ENCODE data around the gene EDA2R. TPM values are rescaled to one million over a fixed set of nuclear protein-coding genes. Genes with fewer than 3 reads are reported as not detected.
A peak's percentile ranks its signal among the peaks of the same experiment; 100 is the strongest.

The EDA2R gene
- 13.5 and 17.2 TPM in 2 replicates for total RNA-seq (2014; rRNA removed; shearing (Covaris generic))
- polyA plus RNA-seq (2015; cell fraction: cytosol; rRNA removed): 17.7 and 21.6 TPM in 2 replicates
- 86.4 and 98.5 TPM in 2 replicates for polyA plus RNA-seq (2015; cell fraction: nucleus; rRNA removed)

GRCh38 chrX:66638591-66639500 is at the start of gene EDA2R:
Gene EDA2R, minus strand, starts transcription at chrX:66639078. Its CDS starts 23,058 bp downstream, at chrX:66616020.
- DNase-seq (ENCODE audit: low read depth): peak; percentile 94

DNA sequence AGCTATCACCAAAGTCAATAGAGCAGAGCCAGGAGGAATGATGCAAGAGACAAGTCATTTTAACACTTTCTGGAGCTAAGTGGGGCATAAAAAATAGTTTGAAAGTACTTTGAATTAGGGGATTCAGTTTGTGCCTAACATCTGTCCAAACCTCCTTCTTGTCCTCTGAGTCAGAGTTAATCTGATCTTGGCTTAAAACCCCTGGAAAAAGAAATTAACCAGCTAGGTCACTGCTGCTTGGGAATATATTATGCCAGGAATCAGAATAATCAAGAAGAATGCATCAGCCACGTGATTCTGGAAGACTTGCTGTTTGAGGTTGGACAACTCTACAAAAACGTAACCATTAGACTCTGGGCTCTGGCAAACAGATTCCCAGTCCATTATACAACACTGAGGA is 45.3 kb upstream of the EDA2R start:
- no peak for DNase-seq (ENCODE audit: low read depth)

- DNase-seq (ENCODE audit: low read depth): peak; percentile 29
These were observed 41.6 kb upstream of the EDA2R start for GRCh38 chrX:66680451-66680850.

GRCh38 chrX:66677430-66677829 is 38.6 kb upstream of the EDA2R start:
- DNase-seq (ENCODE audit: low read depth): peak; percentile 55

DNA sequence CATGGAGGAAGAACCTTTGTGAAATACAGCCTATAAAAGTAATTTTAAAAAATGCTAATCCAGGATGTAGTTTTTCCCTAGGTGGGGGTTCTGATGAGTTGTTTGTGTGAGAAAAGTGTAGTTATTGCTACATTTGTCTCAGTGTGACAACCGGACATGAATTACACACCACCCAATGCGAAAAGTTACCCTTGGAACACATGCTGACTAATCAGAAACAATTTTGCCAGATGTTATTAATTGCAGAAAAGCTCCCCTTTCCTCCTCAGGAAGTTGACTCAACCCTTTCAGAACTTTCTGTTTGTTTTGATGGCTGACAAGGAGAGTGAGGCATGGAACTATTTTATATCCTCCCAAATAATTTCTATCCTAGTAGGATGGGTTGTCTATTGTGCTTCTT is 38.1 kb upstream of the EDA2R start:
- DNase-seq (ENCODE audit: low read depth): peak; percentile 86

- peak; percentile 66 for DNase-seq (ENCODE audit: low read depth)
These were observed 37.5 kb upstream of the EDA2R start for GRCh38 chrX:66676413-66676812.

- DNase-seq (ENCODE audit: low read depth): no peak
These were observed 36.7 kb upstream of the EDA2R start for GRCh38 chrX:66675541-66675940.

DNA sequence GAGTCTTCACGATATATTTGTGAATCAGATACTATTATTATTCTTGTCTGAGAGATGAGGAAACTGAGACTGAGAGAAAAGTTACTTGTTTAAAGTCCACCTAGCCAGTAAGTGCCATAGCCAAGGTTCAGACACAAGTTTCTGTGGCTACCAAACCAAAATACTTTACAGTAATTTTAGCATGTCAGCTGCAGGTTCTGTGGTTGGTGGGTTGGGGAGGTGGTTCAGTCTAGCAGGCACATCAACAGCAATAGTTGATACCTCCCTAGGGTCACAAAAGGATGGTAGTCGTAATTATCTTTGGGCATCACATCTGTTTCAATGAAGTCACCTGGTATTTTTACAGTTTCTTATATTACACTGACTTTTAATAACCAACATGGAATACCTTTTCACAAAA is 35.6 kb upstream of the EDA2R start:
- DNase-seq (ENCODE audit: low read depth): no peak

- DNase-seq (ENCODE audit: low read depth): peak; percentile 55
These were observed 33.2 kb upstream of the EDA2R start for GRCh38 chrX:66672106-66672505.

DNA sequence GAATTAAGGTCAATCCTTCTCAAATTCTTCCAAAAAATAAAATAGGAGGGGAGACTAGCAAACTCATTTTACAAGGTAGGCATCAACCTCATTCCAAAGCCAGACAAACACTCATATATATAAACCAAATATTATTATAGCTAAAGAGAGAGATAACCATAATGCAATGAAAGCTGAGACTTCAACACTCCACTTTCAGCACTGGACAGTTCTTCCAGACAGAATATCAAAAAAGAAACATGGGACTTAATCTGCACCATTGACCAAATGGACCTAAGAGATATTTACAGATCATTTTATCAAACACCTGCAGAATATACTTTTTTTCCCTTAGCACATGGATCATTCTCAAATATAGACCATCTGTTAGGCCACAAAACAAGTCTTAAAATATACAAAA is 15.5 kb upstream of the EDA2R start:
- DNase-seq (ENCODE audit: low read depth): no peak

- peak; percentile 86 for DNase-seq (ENCODE audit: low read depth)
These were observed 3.5 kb downstream of the EDA2R start for GRCh38 chrX:66635360-66635759.

DNA sequence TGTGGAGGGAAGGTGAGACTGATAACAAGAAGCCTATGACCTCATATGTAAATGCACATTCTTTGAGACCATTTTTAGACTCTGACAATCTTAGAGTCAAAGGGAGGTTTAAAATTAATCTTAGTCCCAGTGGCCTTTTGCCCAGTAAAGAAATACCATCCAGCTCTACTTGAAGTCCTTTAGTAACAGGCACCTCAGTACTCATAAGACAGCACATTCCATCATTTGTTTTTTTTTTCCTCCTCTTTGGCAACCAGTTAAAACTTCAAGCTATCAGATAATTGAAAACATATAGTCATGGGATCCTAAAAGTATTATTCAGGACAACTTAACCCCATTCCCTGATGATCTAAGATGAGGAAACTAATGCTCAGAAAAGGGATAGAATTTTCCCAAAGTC is 4.6 kb downstream of the EDA2R start:
- no peak for DNase-seq (ENCODE audit: low read depth)

DNA sequence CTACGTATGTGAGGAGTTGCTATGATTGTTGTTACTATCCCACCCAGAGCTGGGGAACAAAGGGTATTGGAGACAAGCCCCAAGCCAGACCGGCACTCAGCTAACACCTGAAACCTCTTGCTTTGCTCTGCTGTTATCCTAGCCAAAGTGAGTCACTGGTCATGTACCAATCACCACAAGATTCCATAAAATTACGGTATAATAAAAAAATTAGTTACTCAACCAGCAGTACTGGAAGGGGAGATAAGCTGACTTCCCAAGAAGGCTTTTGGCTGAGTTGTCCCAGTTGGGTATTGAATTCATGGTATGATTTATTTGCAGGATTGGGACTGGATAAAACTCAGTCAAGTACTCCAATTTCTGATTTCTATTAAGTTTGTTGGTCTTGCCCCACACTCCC is 5.3 kb downstream of the EDA2R start:
- peak; percentile 68 for DNase-seq (ENCODE audit: low read depth)

DNA sequence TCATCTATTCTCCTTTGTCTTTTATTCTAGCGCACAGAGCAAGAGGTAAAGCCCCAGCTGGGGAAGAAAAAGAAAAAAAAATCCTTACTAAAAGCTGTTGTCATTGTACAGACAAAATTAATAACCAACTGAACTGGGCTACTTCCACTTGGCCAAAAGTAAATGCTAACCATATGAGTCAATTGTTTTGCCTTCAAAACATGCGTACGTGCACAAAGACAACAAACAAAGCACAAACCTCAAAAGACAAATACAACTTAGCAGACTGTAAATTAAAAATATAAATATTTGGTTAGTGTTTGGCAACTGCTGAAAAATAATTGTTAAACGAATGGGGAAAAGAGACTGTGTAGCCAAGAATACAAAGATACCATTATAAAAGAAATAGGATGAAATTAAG is 5.9 kb downstream of the EDA2R start:
- DNase-seq (ENCODE audit: low read depth): no peak

GRCh38 chrX:66632473-66632872 is 6.4 kb downstream of the EDA2R start:
- DNase-seq (ENCODE audit: low read depth): peak; percentile 62

DNA sequence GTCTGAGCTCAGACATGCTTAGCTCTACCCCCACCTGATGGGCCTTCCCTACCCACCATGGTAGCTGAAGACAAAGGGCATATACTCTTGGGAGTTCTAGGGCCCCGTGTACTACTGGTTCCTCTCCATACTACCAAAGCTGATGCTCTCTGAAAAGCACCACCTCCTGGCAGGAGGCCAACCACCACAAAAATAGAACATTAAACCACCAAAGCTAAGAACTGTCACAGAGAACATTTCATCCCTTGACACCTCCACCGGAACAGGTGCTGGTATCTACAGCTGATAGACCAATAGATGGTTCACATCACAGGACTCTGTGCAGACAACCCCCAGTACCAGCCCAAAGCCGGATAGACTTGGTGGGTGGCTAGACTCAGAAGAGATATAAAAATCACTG is 13.4 kb downstream of the EDA2R start:
- DNase-seq (ENCODE audit: low read depth): no peak

GRCh38 chrX:66622209-66622608 is 16.7 kb downstream of the EDA2R start:
- no peak for DNase-seq (ENCODE audit: low read depth)

DNA sequence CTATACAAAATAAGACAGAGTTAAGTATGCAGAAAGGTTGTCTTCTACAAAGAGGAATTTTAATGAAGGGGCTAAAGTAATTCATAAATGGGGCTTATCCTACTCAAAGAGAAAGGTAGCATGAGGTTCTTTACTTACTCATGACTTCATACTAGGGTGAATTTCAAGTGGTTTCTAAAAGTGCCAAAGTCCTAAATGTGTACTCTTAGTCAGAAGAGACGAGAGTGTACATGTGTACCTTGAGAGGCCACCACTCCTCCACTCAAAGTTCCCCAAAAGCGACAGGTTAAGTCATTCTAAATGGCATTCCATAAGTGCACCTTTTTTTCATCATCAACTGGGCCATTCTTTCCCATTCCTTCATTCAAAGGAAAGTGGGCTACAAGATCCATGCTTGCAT is 21.9 kb downstream of the EDA2R start:
- no peak for DNase-seq (ENCODE audit: low read depth)

DNA sequence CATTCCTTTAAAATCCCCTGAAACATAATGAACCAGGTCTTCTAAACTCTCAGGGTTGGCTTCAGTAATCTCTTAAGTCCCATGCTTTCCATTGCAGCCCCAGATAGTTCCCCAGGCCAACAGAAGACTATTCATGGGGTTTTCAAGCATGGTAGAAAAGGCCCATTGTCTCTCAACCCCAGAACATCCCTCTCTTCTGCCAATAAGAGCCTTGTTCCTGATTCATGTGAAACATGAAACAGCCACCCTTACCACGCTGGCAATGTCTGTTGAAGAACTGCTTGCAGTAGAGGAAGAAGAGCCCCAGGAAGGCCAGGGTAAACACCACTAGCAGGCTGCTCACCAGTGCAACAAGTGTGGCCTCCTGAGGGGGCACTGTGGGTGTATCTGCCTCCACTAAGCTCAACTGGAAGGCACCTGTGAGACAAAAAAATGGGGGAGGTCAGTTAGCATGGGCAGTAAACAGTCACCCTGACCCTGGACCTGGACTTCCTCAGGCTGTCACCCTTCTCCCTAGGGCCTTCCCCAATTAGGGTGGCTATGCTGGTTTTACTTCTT is 36.4 kb downstream of the EDA2R start:
- peak; percentile 4 for DNase-seq (ENCODE audit: low read depth)

- no peak for DNase-seq (ENCODE audit: low read depth)
These were observed 37.4 kb downstream of the EDA2R start for GRCh38 chrX:66601522-66601921.

DNA sequence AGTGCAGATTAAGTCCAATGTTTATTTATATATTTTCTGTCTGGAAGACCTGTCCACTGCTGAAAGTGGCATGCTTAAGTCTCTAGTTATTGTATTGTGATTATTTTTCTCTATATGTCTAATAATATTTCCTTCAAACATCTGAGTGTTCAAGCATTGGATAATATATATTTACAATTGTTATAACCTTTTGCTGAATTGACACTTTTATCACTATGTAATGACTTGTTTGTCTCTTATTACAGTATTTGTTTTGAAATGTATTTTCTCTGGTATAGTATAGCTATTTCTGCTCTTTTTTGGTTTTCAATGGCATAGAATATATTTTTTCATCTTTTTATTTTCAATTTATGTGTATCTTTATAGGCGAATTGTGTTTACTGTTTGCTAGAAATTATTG is 59.7 kb downstream of the EDA2R start:
- DNase-seq (ENCODE audit: low read depth): no peak

DNA sequence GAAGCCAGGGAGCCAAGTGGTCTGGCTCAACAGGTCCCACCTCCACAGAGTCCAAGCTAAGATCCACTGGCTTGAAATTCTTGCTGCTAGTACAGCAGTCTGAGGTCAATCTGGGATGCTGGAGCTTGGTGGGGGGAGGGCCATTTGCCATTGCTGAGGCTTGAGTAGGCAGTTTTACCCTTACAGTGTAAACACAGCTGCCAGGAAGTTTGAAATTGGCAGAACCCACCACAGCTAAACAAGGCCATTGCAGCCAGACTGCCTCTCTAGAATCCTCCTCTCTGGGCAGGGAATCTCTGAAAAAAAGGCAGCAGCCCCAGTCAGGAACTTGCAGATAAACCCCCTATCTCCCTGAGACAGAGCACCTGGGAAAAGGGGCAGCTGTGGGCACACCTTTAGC is 84.9 kb downstream of the EDA2R start:
- no peak for DNase-seq (ENCODE audit: low read depth)

All from HT1080 (cell line).